Stimulated activated CD4-positive, alpha-beta T cell treated with anti-CD3 and anti-CD28 coated beads, TNF-alpha, amount 100 ng/mL, for 1 hour (primary cell): ENCODE results near the gene SCN8A.
"Not testable (repeated sequence)": the region's sequence is repeated elsewhere in the genome, so short reads cannot be mapped to it uniquely, and the experiment has no call there.

Experiments
- DNase-seq, 3 donors: peaks; one replicate each; pipeline ENCODE4 v3.0.0-alpha.2; 2020; ENCODE audit warnings: low read depth in 3 of 3, low spot score in 1 of 3

SCN8A gene

DNA sequence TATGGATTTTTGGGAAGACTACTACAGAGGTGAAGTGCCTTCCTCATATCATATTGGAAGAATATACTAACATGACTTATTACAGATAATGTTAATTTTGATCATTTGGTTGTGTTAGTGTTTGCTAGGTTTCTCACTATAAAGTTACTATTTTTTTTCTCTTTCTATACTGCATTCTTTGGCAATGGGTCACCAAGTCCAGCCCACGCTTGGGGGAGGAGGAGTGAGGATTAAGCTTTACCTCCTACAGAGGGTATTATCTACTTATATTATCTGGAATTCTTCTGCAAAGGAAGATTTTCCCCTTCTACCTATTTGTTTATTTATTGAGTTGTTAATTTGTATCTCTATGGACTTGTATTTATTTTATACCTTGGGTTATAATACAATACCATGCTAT is 31.5 kb downstream of the SCN8A start:
- no peak for DNase-seq

DNA sequence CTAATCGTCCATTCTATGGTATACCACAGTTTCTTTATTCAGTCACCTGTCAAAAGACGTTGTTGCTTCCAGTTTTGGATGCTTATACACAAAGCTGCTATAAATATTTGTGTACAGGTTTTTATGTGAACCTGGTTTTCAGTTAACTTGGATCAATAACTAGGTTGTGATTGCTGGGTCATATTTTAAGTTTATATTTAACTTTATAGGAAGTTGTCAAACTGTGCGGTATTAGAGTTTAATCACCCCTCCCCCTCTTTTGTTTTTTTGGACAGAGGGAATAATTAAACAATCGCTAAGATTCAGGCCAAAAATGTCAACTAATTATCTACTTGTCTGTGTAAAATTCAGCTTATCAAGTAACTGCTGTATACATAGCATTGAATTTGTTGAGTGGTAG is 34.3 kb downstream of the SCN8A start:
- no peak for DNase-seq

- DNase-seq = no peak
Measured at GRCh38 chr12:51626115-51626514, 35.1 kb downstream of the SCN8A start.

- no peak for DNase-seq
Measured at GRCh38 chr12:51626629-51627028, 35.6 kb downstream of the SCN8A start.

GRCh38 chr12:51630256-51630880 is 39.3 kb downstream of the SCN8A start:
- DNase-seq = no peak

- DNase-seq = no peak
Measured at GRCh38 chr12:51630986-51631385, 40.0 kb downstream of the SCN8A start.

DNA sequence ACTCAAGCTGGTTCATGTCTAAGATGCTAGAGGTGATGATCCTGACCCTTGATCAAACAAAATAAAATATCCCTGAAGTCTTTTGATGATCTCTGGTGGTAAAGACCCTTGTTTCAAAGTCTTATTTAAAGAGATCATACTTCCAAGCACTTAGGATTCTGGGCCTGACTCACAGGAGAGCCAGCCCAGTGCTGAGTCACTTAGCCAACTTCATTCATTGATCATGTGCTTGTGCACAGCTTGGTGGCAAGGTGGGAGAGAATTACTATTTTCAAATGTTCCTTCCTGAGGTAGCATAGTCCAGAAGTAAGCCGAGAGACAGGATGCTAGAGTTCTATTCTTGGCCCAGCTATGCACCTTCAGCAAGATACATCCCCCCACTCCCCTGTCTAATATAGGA is 40.6 kb downstream of the SCN8A start:
- no peak for DNase-seq

DNA sequence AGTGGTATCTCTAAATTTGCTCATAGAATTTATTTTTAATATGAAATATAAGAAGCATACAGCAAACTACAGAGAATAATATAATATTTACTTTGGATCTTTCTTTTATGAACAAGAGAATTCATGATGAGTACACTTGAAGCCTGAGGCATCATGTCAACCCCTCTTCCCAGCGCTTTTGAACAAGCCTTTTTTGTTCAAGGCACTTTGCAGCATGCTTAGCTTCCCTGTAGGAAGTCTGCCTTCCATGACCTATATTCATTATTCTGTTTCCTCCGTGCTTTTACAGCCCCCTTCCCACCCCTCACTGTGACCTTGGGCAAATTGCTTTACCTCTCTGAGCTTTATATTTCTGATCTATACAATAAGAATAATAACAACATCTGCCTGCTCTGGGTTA is 41.6 kb downstream of the SCN8A start:
- DNase-seq = no peak

DNA sequence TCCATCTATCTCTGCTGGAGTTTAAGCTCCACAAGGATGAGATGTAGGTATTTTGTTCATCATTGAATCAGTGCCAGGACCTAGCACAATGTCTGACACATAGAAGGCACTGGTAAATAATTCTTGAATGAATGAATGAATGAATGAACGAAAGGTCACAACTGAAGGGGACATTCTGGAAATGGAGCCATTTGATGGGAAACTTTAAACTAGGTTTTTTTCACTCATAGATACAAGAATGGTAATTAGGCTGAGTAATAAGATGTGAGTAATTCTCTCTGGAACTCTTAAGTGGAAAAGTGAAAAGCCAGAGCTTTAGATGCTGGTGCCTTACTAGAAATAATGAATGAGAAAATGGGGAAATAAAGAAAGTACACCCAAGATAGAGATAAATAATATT is 44.3 kb downstream of the SCN8A start:
- DNase-seq = no peak

GRCh38 chr12:51636581-51636980 is 45.5 kb downstream of the SCN8A start:
- DNase-seq = no peak

- DNase-seq = no peak
Measured at GRCh38 chr12:51636986-51637385, 46.0 kb downstream of the SCN8A start.

- no peak for DNase-seq
Measured at GRCh38 chr12:51639361-51639760, 48.3 kb downstream of the SCN8A start.

DNA sequence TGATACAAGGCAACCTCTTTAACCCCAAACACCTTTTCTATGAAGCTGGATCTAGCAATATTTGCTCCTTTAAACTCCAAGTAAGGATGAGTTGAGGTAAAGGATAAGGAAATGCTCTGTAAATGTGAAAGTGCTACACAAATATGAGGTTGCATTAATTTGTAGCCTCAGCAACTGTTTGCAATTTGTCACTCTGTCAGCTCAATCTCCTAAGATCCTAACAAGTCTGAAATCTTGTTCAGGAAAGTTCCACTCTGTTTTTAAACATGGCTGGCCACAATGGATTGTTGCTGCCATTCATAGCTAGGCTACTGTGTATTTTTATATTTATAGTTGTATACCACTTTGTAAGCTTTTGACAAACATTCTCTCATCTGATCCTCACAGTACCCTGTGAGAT is 51.3 kb downstream of the SCN8A start:
- no peak for DNase-seq

GRCh38 chr12:51643951-51644350 is 52.9 kb downstream of the SCN8A start:
- DNase-seq = no peak

- DNase-seq = not testable (repeated sequence)
Measured at GRCh38 chr12:51644691-51645090, 53.7 kb downstream of the SCN8A start.

DNA sequence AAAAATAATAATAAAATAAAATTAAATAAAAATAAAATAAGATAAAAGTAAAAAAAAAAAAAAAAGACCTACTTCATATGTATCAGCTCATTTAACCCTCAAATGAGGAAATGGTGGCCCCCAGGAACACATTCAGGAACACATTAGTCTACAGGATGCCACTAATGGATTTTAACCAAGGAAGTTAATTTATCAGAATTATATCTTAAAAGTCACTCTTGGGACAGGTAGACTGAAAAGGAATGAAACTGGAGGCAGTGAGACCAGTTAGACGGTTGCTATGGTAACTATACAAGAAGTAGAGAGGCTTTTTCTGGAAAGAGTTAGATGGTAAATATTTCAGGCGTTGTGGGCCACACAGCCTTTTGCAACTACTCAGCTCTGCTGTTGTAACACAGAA is 54.9 kb downstream of the SCN8A start:
- DNase-seq = no peak

- DNase-seq = no peak
Measured at GRCh38 chr12:51647647-51648046, 56.6 kb downstream of the SCN8A start.

GRCh38 chr12:51653431-51653830 is 62.4 kb downstream of the SCN8A start:
- DNase-seq = no peak

GRCh38 chr12:51661199-51661598 is 70.2 kb downstream of the SCN8A start:
- no peak for DNase-seq

- no peak for DNase-seq
Measured at GRCh38 chr12:51661836-51662235, 70.8 kb downstream of the SCN8A start.

DNA sequence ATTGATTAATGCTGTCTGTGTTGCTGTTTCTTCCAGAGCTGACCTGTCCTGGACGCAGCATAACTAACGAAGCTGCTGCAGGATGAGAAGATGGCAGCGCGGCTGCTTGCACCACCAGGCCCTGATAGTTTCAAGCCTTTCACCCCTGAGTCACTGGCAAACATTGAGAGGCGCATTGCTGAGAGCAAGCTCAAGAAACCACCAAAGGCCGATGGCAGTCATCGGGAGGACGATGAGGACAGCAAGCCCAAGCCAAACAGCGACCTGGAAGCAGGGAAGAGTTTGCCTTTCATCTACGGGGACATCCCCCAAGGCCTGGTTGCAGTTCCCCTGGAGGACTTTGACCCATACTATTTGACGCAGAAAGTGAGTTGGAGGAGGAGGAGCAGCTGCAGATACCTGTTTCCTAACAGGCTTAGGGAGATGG is 71.7 kb downstream of the SCN8A start:
- no peak for DNase-seq

DNA sequence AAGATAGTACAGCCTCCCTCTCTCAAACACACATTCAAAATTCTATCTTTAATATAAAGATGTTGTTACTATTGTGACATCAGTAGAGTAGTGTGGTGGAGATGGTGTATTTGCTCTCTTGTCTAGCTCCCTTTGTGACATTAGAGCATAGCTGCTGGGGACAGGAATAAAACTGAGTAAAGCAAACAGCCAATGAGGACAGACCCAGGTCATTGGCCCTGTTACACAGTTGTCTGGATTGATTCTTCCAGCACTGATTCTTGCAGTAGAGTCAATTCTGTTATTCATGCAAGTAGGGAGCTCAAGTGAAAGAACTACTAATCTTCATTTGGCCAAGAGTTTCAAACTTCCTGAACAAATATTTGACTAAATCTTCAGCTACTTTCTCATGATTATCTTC is 72.4 kb downstream of the SCN8A start:
- DNase-seq = no peak

- no peak for DNase-seq
Measured at GRCh38 chr12:51666696-51667095, 75.7 kb downstream of the SCN8A start.

- no peak for DNase-seq
Measured at GRCh38 chr12:51667269-51667668, 76.2 kb downstream of the SCN8A start.
